Measurements from ENCODE around the gene UBR4. TPM values are rescaled to one million over a fixed set of nuclear protein-coding genes. Genes with fewer than 3 reads are reported as not detected.

UBR4 gene
- total RNA-seq, 1 experiment from 2014 or later = 131 TPM

DNA sequence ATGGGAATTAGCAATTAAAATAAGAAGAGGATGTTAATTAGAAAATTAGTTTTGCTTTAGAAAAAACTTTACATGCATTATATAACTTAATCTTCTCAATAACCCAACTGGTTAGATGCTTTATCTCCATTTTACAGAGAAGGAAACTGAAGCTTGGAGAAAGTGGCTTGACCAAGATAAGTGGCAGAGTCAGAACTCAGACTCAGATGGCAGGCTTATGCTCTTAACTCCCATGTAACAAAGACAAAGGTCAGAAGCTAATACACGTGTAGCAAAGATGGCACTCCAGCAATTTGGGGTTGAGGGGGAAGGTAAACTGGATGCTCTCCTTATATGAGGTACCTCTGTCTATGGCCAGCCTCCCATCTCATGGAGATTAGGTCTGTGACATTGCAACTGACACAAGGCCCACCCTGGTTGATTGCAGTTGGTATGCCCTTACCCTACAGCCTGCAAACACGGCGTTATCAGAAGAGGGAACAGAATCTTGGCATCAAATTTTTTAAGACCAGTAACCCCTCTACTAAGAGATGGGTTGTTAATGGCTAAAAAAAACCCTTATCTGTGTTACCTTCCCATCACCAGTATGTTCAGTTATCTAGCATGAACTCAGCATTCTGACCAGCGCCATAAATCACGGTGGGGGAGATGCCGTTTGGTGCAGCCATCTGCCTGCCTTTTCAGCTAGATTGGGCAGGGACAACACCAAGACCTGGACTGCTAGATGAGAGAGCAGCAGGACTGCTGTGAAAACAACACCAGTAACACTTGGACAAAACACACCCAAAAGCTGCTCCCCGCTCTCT lies 97.0 kb downstream of the UBR4 start:
- H2AFZ ChIP-seq (ENCODE audit: low read length) = no peak overlapping the region
- H2BK12ac ChIP-seq (ENCODE audit: insufficient read length, low read depth, low read length) = no peak overlapping the region
- H3K27ac Mint-ChIP-seq = no peak overlapping the region; a peak in 1 of 7 replicates
- no peaks in the 10 kb centered on the region for H4K20me1 ChIP-seq (ENCODE audit: control insufficient read depth, insufficient read depth, insufficient read length)
- no peak overlapping the region for H4K8ac ChIP-seq (replicated peaks; ENCODE audit: insufficient read length, low read depth, low read length)
- no peak overlapping the region for H2AK5ac ChIP-seq (ENCODE audit: insufficient read length, low read length)
- no CpG with 5 or more reads among the region's 7 CpGs for WGBS (ENCODE audit: extremely low coverage, insufficient read length, low lambda C conversion rate)
- no peak overlapping the region for H3K18ac ChIP-seq (ENCODE audit: insufficient read length, low read depth, low read length)
- no peak overlapping the region for H3K4me2 ChIP-seq (ENCODE audit: insufficient read depth, insufficient read length, low read length)
- H2BK120ac ChIP-seq (ENCODE audit: low read depth, low read length, poor library complexity, severe bottlenecking) = no peak overlapping the region
- no peaks in the 10 kb centered on the region for H3K27me3 ChIP-seq (ENCODE audit: insufficient read depth, low read length)
- peaks cover 50 to 98% (median 96%) of the 10 kb centered on the region in 3 experiments; a peak in 6 of 7 replicates for H3K36me3 Mint-ChIP-seq (ENCODE audit: insufficient read depth in 1 of 3, low read depth in 3 of 3)
- no peak overlapping the region for H3T11ph ChIP-seq (ENCODE audit: low read length)
- no peak overlapping the region for H3K4ac ChIP-seq (ENCODE audit: low read depth, low read length)
- no peaks in the 10 kb centered on the region for H3K4me1 ChIP-seq (ENCODE audit: insufficient read depth, low read length)
- DNase-seq = no peak
- H3K56ac ChIP-seq (ENCODE audit: insufficient read length, low read depth, low read length) = no peak overlapping the region
- H2BK5ac ChIP-seq (ENCODE audit: insufficient read length, low read length) = no peak overlapping the region
- no peaks in the 10 kb centered on the region for H3K4me1 Mint-ChIP-seq
- H2BK15ac ChIP-seq (ENCODE audit: low read depth, low read length) = no peak overlapping the region
- no peak overlapping the region for H3K23ac ChIP-seq (ENCODE audit: insufficient read length, low read depth, low read length)
- H3K9me3 ChIP-seq (ENCODE audit: control insufficient read depth, low read depth, low read length) = no peaks in the 10 kb centered on the region
- no peak overlapping the region for H3K14ac ChIP-seq (ENCODE audit: insufficient read depth, low read length)
- H4K5ac ChIP-seq (ENCODE audit: insufficient read length, low read depth, low read length) = no peak overlapping the region
- TF ChIP-seq CTCF (conservative IDR thresholded peaks at IDR 0.05) = no peak
- no peak overlapping the region for H2BK20ac ChIP-seq (ENCODE audit: low read depth, low read length, poor library complexity, severe bottlenecking)
- no peak overlapping the region for H3K4me3 Mint-ChIP-seq
- no peaks in the 10 kb centered on the region for H3K79me1 ChIP-seq (ENCODE audit: insufficient read depth, low read depth, low read length, poor library complexity, severe bottlenecking)
- no peak overlapping the region for H3K9ac ChIP-seq (ENCODE audit: extremely low read depth, insufficient read length, low read length)
- no peaks in the 10 kb centered on the region for H3K9me3 Mint-ChIP-seq
- no peak overlapping the region for H3K27ac ChIP-seq (ENCODE audit: insufficient read length, low read depth, low read length)
- H4K91ac ChIP-seq (ENCODE audit: insufficient read length, low read depth, low read length) = no peak overlapping the region
- no peaks in the 10 kb centered on the region for H3K27me3 Mint-ChIP-seq (ENCODE audit: low read depth)
- H3K23me2 ChIP-seq (ENCODE audit: insufficient read length, low read depth, low read length, poor library complexity, severe bottlenecking) = no peaks in the 10 kb centered on the region
- no peaks in the 10 kb centered on the region for H3K79me2 ChIP-seq (ENCODE audit: insufficient read depth, low read length)
